Measurements from ENCODE around the gene NACC2.

DNA sequence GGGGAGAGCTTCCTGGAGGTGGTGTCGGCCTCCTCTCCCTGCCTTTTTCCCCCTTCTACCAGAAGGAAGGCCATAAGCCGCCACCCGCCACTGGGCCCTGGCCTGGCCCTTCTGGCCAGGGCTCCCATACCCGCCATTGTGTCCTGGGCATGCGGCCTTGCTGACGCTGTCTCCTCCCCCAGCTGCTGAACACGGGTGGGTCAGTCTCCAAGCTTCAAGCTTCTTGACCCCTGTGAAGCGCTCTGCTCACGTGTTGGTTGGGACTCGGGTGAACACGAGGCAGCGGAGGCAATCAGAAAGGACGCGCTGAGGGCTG lies 109.7 kb downstream of the NACC2 start:
- TF ChIP-seq, protein P1, sequence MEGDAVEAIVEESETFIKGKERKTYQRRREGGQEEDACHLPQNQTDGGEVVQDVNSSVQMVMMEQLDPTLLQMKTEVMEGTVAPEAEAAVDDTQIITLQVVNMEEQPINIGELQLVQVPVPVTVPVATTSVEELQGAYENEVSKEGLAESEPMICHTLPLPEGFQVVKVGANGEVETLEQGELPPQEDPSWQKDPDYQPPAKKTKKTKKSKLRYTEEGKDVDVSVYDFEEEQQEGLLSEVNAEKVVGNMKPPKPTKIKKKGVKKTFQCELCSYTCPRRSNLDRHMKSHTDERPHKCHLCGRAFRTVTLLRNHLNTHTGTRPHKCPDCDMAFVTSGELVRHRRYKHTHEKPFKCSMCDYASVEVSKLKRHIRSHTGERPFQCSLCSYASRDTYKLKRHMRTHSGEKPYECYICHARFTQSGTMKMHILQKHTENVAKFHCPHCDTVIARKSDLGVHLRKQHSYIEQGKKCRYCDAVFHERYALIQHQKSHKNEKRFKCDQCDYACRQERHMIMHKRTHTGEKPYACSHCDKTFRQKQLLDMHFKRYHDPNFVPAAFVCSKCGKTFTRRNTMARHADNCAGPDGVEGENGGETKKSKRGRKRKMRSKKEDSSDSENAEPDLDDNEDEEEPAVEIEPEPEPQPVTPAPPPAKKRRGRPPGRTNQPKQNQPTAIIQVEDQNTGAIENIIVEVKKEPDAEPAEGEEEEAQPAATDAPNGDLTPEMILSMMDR (IDR thresholded peaks at IDR 0.05 in 2 of 3, conservative IDR thresholded peaks at IDR 0.05 in 1 of 3; ENCODE audit: insufficient read depth in 2 of 3, low read depth in 1 of 3, low read length in 3 of 3): no peak
- no peak for TF ChIP-seq POLR3A (IDR thresholded peaks at IDR 0.05; ENCODE audit: borderline replicate concordance, extremely low read depth, insufficient read depth, insufficient read length)
- TF ChIP-seq L3MBTL2 (IDR thresholded peaks at IDR 0.05): no peak
- TF ChIP-seq POLR2A (conservative IDR thresholded peaks at IDR 0.05): no peak
- TF ChIP-seq, protein P2, sequence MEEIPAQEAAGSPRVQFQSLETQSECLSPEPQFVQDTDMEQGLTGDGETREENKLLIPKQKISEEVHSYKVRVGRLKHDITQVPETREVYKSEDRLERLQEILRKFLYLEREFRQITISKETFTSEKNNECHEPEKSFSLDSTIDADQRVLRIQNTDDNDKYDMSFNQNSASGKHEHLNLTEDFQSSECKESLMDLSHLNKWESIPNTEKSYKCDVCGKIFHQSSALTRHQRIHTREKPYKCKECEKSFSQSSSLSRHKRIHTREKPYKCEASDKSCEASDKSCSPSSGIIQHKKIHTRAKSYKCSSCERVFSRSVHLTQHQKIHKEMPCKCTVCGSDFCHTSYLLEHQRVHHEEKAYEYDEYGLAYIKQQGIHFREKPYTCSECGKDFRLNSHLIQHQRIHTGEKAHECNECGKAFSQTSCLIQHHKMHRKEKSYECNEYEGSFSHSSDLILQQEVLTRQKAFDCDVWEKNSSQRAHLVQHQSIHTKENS (CRISPR knock-in tag; IDR thresholded peaks at IDR 0.05): no peak
- TF ChIP-seq, protein P3, sequence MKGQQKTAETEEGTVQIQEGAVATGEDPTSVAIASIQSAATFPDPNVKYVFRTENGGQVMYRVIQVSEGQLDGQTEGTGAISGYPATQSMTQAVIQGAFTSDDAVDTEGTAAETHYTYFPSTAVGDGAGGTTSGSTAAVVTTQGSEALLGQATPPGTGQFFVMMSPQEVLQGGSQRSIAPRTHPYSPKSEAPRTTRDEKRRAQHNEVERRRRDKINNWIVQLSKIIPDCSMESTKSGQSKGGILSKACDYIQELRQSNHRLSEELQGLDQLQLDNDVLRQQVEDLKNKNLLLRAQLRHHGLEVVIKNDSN (CRISPR knock-in tag; IDR thresholded peaks at IDR 0.05): no peak
- TF ChIP-seq IRF2 (CRISPR knock-in tag; IDR thresholded peaks at IDR 0.05): no peak
- TF ChIP-seq RFX5 (IDR thresholded peaks at IDR 0.05; ENCODE audit: low read depth, low read length): no peak
- TF ChIP-seq, protein P4, sequence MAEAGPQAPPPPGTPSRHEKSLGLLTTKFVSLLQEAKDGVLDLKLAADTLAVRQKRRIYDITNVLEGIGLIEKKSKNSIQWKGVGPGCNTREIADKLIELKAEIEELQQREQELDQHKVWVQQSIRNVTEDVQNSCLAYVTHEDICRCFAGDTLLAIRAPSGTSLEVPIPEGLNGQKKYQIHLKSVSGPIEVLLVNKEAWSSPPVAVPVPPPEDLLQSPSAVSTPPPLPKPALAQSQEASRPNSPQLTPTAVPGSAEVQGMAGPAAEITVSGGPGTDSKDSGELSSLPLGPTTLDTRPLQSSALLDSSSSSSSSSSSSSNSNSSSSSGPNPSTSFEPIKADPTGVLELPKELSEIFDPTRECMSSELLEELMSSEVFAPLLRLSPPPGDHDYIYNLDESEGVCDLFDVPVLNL (CRISPR knock-in tag; IDR thresholded peaks at IDR 0.05; ENCODE audit: low read depth): no peak
- TF ChIP-seq ZNF121 (CRISPR knock-in tag; conservative IDR thresholded peaks at IDR 0.05): no peak
- TF ChIP-seq HDAC1 (IDR thresholded peaks at IDR 0.05): no peak
- TF ChIP-seq EWSR1 (IDR thresholded peaks at IDR 0.05; ENCODE audit: borderline replicate concordance, low read depth, partially characterized antibody): no peak

Measured in K562 (cell line).